Stimulated activated CD4-positive, alpha-beta T cell treated with anti-CD3 and anti-CD28 coated beads, TNF-alpha, amount 100 ng/mL, for 48 hours (primary cell): ENCODE results near the gene EPG5.
"Not testable (repeated sequence)": the region's sequence is repeated elsewhere in the genome, so short reads cannot be mapped to it uniquely, and the experiment has no call there.

Experiments used
- DNase-seq, 3 donors: peaks; one replicate each; pipeline ENCODE4 v3.0.0-alpha.2; 2020; ENCODE audit warnings: low read depth in 3 of 3

Gene EPG5

DNA sequence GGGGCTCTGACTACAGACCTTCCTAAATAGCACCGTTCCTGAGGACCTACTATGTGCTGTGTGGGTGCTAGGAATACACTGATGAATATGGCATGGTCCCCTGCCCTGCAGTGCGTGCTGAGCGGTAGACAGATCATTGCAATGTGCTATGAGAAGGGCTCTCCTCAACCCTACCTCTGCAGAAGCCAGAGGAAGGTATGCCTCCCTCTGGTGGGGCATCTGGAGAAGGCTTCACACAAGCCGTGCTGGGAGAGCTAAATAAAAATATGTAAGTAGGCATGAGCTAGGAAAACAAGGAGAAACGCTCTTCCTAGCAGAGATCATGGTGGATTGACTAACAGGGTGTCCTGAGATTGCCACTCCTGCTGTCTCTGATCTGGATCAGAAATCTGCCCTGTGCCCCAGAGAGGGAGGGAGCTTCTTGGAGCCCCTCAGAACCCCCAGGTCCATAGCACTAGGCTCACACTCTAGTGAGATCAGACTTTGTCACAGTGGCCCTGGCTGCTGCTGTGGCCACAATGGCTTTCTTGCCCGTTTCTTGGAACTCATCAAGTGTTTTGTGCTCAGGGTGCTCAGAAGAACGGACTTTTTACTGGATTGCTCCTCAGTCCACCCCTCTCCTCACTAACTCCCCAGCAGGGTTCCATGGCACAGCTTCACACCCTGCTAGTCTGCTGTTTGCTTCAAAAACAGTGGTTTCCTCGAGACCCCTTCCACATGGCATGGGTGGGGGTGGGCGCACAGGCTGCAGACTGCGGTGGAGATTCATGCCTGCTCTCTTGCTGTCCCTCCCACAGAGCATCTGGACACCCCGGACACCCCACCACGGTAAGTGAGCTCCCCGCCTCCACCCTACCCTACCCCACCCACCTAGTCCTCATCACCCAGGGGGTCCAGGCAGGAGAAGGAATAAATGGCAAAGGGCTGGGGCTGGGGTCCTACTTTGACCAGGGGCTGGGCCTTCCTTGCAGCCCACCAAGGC, 127.4 kb downstream of the EPG5 start:
- DNase-seq = no peak

DNA sequence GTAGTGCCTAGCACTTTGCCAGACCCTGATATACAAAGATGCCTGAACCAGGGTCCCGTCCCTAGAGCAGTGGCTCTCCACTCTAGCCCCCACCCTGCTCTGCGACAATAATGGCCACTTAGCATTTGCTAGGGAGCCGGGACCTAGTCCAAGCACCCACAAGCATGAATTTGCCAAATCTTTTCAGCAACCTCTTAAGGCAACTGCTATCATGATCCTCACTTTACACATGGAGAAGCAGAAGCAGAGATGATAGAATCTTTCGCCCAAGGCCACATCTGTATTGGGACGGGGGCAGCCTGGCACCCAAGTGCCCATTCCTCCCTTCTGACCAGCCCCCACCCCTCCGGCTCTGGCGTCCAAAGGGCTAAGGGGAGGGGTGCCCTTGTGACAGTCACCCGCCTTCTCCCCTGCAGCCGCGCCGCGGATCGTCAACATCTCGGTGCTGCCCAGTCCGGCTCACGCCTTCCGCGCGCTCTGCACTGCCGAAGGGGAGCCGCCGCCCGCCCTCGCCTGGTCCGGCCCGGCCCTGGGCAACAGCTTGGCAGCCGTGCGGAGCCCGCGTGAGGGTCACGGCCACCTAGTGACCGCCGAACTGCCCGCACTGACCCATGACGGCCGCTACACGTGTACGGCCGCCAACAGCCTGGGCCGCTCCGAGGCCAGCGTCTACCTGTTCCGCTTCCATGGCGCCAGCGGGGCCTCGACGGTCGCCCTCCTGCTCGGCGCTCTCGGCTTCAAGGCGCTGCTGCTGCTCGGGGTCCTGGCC, 128.6 kb downstream of the EPG5 start:
- no peak for DNase-seq

DNA sequence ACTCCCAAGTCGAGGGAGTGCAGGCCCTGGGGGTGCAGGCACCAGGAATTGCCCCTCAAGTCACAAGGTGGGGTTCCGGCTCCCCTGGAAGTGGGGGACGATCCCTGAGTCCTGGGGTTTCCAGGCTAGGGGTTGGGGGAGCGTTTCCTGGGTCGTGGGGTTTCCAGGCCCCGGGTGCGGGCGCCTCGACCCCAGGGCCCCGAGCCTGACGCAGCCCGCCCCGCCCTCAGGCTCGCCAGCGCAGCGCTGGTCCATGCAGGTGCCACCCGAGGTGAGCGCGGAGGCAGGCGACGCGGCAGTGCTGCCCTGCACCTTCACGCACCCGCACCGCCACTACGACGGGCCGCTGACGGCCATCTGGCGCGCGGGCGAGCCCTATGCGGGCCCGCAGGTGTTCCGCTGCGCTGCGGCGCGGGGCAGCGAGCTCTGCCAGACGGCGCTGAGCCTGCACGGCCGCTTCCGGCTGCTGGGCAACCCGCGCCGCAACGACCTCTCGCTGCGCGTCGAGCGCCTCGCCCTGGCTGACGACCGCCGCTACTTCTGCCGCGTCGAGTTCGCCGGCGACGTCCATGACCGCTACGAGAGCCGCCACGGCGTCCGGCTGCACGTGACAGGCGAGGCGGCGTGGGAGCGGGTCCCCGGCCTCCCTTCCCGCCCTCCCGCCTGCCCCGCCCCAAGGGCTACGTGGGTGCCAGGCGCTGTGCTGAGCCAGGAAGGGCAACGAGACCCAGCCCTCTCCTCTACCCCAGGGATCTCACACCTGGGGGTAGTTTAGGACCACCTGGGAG, 129.7 kb downstream of the EPG5 start:
- peak in 2 of 3 donors; percentile 29 to 36 for DNase-seq

DNA sequence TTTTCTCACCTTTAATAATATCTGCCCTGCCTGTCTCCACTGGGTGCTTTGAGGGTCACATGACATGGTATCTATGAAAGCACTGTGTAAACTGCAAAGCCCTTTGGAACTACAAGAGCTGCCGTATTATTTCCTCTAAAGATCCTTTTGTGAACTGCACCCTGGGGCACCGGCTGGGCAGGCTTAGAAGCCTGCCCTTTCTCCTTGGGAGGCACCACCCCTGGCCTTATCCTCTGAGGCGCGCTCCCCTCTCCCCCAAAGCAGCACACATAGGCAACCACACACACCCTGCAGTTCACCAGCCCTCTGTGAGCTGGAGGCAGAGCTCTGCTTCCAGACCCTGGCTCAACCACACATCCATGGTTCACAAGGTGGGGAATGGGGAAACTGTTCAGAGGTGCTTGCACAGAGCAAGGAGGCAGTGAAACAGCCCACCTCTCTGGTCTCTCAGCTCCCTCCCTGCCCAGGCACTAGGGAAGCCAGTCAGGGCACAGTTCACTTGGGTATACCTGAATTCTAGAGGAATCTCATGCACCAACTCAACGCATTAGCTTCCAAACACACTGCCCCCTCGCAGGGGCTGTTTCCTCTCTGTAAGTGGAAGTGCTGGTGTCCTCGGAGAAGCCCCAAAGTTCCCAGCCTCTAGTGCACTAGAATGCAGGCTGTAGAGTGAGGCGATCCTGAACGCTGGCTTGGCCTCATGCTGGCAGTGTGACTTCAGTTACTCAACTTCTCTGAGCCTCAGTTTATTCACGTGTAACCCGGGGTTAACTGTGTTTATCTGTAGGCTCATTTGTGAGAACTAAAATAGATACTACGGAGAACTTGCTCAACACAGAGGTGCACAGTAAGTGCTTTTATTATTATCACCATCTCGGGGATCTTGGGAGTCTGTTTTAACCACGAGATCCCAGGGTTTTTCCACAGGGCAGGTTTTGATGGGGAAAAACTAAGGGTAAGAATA, 130.6 kb downstream of the EPG5 start:
- no peak for DNase-seq

DNA sequence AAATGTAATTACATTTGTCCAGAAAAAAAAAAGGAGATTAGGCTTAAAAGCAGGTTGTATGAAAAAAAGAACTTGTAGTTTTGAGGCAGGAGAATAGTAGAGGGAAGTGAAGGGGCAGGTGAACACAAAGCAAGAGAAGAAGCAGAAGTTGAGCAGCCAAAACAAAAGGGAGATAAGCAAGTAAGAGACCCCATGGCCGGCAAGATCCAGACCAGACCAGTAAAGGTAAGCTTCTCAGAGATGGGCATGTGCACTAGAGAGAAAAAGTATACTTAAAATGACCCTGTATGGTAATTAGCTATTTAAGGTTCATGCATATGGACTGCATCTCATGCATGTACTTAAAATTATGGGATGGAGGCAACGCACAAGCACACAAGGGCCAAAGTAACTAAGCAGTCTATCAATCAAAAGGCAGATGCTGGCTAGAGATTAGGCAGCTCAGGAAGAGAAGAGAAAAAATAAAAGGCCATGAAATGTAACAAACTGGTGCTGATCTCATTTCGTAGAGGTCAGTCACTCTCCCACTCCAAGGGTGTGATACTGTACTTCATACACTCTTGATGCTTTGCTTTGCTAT, 132.0 kb downstream of the EPG5 start:
- no peak for DNase-seq

GRCh38 chr18:45834306-45834705, 132.8 kb downstream of the EPG5 start:
- no peak for DNase-seq

DNA sequence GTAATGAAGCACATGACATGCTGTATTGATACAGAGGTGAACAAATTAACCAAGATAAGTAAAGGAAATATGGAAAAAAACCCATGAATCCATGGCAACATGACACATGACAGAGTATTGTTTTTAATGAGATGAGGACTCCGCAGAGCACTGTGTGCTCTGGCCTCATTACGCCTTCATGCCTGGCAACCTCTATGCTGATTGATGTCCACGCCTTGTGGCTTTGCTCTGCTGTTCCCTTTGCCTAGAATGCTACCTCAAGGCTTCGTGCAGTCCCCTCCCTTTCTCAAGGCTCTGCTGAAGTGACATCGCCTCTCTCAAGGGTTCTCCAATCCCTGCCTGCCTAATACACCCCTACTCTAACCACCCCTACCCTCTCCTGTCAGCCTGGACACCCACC, 133.3 kb downstream of the EPG5 start:
- no peak for DNase-seq

DNA sequence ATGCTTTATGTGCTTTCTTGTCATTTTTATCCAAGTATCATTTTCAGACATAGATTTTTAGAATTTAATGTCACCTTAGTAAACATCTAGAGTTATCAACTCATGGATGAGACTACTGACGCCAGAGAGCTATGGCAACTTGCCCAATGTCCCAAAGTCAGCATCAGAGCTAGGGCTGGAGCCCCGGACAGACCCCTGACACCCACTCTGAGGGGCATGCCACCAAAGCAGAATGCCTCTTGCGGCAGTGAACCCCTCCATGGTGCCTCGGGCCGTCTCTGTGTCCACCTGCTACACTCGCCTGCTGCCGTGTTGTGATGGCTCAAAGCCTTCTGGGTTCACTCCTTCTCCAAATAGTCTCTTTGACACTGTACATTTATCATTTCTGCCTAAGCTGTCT, 136.2 kb downstream of the EPG5 start:
- no peak for DNase-seq

- no peak for DNase-seq
These were observed 137.3 kb downstream of the EPG5 start for GRCh38 chr18:45829855-45830254.

DNA sequence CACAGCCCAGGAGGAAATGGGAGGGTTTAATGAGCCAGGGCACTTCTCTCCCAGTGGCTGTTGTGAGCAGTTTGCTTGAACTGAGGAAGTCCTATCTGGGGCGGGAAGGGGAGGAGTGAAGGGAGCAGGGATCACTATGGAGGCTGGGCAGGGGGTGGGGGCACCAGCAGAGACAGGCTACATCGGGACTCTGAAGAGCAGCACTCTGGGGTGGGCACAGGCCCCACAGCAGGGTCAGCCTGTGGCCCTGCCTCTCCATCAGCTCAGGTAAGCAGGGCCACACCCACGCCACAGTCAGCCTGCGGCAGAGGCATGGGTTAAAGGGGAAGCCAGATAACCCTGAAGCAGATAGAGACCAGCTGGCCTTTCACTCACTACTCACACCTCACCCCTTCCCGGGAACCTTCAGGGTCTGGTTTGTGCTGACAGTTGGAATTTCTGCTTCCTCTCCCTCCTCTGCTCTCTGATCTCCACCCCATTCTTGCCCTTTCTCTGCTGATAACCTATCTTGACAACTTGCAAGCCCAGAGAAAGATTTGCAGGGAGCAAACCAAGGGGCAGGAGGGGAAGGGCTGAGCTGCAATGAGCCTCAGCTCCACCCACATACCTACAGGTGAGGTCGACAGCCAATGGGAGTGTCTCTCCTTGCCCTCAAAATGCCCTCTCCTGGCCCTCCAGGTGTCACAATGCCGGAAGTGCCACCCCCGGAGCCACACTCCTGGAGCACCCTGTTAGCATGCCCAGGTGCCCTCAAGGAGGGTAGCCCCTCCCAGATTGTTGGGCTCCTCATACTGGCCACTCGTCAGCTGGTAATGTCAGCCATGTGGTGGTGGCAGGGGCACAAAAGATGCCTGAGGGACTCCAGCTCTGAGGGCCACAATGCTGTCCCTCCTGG, 138.0 kb downstream of the EPG5 start:
- DNase-seq = no peak

DNA sequence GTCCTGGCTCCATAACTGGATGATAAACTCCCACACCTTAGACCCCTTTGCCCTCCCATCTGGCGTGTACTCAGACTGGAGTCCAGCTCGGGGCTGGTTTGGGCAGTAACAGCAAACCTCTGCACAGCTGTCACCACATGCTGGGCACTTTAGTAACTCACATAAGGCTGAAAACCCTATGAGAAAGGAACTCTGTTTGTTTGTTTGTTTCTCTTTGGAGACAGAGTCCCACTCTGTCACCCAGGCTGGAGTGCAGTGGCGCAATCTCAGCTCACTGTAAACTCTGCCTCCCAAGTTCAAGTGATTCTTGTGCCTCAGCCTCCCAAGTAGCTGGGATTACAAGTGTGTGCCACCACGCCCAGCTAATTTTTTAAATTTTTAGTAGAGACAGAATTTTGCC, 140.4 kb downstream of the EPG5 start:
- DNase-seq = not testable (repeated sequence)

- DNase-seq = no peak
These were observed 141.0 kb downstream of the EPG5 start for GRCh38 chr18:45826084-45826483.

DNA sequence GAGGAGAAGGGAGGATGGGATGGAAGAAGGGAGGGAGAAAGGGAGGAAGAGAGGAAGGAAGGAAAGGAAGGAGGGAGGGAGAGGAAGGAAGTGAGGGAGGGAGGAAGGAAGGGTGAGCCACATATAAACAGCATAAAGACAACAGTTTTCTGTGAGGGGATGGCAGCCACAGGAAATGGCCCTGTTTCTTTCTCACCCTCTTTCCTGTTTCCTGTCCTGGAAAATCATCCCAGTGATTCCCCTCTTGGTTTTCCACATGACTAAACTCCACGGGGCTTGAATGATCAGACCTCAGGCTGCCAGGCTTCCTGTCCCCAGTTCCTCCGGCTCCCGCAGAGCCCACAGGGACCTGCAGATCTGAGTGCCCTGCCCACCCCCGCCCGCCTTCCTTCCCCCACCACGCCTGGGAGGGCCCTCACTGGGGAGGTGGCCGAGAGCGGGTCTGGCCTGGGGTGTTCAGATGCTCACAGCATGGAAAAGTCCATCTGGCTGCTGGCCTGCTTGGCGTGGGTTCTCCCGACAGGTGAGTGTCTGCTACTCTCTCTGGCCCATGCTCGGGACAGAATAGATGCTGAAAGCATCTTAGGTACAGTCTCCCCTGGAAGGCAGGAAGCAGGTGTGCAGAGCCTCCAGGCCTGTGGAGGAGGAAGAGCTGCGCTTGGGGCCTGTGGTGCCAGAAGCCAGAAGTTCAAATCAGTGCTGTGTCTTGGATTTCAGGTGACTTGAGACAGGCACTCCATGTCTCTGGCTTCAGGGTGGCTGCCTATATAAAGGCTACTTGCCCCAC, 141.7 kb downstream of the EPG5 start, which contains the start of gene SIGLEC15:
SIGLEC15 (plus strand) TSS at position 418 of the 787 bp plus-strand sequence; CDS start at position 472, 54 bp downstream.
- no peak for DNase-seq

GRCh38 chr18:45821711-45822110, 145.4 kb downstream of the EPG5 start:
- DNase-seq = no peak

DNA sequence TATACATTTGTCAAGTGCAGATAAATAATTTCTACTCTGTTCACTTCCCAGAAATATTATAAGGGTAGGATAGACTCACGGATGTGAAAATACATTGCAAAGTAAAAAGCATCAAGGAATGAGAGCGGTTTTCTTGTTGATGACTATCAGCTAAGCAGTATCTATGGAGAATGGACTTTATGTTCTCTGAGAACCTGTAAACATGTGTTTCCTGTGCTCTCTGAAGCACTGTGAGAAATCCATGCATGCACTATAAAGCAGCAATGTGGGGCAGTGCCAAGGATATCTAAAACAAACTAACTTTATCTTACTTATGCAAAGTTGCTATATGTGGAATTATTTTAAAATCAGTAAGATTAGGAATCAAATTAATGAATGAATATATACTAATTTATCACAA, 146.1 kb downstream of the EPG5 start:
- no peak for DNase-seq

DNA sequence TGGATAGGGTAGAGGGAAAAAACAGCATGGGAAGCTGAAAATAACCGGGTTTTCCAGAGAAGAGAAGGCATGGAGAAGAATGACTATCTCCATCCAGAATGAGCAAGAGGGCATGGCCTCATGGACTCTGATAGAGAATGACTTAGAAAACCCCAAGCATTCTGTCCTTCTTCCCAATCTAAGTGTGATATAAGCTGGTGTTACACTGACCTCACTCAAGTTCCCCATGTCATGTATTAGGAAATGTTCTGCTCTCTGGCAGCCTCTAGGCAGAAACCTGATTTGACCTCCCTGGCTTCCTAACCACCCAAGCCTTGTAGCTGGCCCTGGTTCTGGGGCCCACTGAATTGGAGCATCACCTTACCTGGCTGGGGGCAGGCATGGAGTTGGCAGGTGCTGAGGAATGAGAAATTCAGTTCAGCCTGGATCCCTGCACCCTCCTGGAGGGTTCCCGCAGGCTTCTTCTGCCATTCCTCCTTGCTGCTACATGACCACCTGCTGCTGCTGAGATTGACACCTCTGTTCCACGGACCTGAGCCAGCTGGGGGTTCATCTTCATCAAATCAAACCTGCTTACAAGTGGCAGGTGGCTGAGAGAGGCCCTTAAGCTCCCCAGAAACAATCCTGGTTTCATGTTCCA, 146.9 kb downstream of the EPG5 start:
- no peak for DNase-seq

DNA sequence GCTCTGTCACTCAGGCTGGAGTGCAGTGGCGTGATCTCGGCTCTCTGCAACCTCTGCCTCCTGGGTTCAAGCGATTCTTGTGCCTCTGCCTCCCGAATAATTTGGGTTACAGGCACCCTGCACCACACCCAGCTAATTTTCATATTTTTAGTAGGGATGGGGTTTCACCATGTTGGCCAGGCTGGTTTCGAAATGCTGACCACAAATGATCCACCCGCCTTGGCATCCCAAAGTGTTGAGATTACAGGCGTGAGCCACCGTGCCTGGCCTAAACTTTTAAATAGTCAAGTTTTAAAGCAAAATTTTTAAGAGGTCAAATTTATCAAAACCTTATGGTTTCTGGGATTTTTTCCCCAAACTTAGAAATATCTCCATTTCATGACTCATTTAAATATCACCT, 148.4 kb downstream of the EPG5 start:
- DNase-seq = not testable (repeated sequence)

DNA sequence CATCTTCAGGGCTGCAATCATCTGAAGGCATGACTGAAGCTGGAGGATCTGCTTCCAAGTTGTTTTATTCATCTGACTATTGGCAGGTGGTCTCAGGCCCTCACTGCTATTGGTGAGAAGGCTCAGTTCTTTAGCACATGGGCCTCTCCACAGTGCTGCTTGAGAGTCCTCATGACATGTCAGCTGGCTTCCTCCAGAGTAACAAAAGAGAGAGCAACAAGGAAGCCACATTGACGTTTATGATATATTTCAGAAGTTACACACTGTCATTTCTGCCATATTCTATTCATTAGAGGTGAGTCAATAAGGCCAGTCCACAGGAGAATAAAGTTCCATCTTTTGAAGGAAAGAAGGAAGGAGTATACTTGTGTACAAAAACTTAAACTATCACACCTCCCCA, 149.6 kb downstream of the EPG5 start:
- DNase-seq = no peak
